Anterior cingulate cortex (tissue), 58 donors: ENCODE data around the gene PLXNB2.

Experiments
- DNase-seq, 58 donors: peaks; one replicate each; lab custom pipeline; 2025; lab: John Stamatoyannopoulos, UW

PLXNB2 gene

GRCh38 chr22:50255607-50256006 is 51.8 kb downstream of the PLXNB2 start:
- DNase-seq, result no peak

- DNase-seq, result no peak
Observed at GRCh38 chr22:50255099-50255498, 52.3 kb downstream of the PLXNB2 start.

GRCh38 chr22:50253941-50254340 is 53.5 kb downstream of the PLXNB2 start:
- DNase-seq, result no peak

GRCh38 chr22:50253046-50253915 is 54.2 kb downstream of the PLXNB2 start:
- no peak for DNase-seq

GRCh38 chr22:50252082-50253045 is 55.1 kb downstream of the PLXNB2 start:
- peak in 23 of 58 donors; percentile 16 to 60 (median 41) for DNase-seq

- DNase-seq, result no peak
Observed at GRCh38 chr22:50251477-50252081, 55.9 kb downstream of the PLXNB2 start.

GRCh38 chr22:50250555-50251476 is 56.6 kb downstream of the PLXNB2 start, which contains the start of gene HDAC10:
TSS of gene HDAC10 (minus strand) at chr22:50251265. CDS start at chr22:50251032, 233 bp downstream.
- DNase-seq, result peak in 14 of 58 donors; percentile 20 to 63 (median 42)

- DNase-seq, result no peak
Observed at GRCh38 chr22:50250249-50250554, 57.2 kb downstream of the PLXNB2 start.

GRCh38 chr22:50249341-50250248 is 57.9 kb downstream of the PLXNB2 start:
- DNase-seq, result no peak

GRCh38 chr22:50248196-50249081 is 59.0 kb downstream of the PLXNB2 start:
- no peak for DNase-seq

GRCh38 chr22:50247748-50248147 is 59.7 kb downstream of the PLXNB2 start:
- DNase-seq, result peak in 16 of 58 donors; percentile 13 to 70 (median 46)

- no peak for DNase-seq
Observed at GRCh38 chr22:50246242-50247175, 60.9 kb downstream of the PLXNB2 start.

- DNase-seq, result no peak
Observed at GRCh38 chr22:50245214-50246072, 62.0 kb downstream of the PLXNB2 start.

- DNase-seq, result peak; percentile 63 to 97 (median 90)
Observed at GRCh38 chr22:50244420-50245213, 62.8 kb downstream of the PLXNB2 start, which contains the start of gene TUBGCP6. TSS of gene TUBGCP6 (minus strand) at chr22:50245023. CDS start at chr22:50244459, 564 bp downstream.
